Prostate gland (tissue), 2 donors: ENCODE data around the gene BRSK2. TPM values are rescaled to one million over a fixed set of nuclear protein-coding genes. Genes with fewer than 3 reads are reported as not detected.
"Not testable (repeated sequence)": the region's sequence is repeated elsewhere in the genome, so short reads cannot be mapped to it uniquely, and the experiment has no call there.

Source experiments
- DNase-seq: peaks from one replicate; pipeline ENCODE4 v3.0.0-alpha.2; 2019; ENCODE audit warnings: low spot score
- H3K27ac ChIP-seq, 2 donors: fragments of 200-600 bp; sonication (generic); 2 replicates each; pipeline ENCODE4 v1.5.1; 2017 to 2019
- H3K27me3 ChIP-seq: fragments of 200-600 bp; sonication (generic); replicated peaks from 2 replicates; pipeline ENCODE4 v1.5.1; 2019; ENCODE audit not compliant: insufficient read depth
- H3K36me3 ChIP-seq, 2 donors: fragments of 200-600 bp; sonication (generic); 1 replicate in 1 of 2; 2 replicates in 1 of 2; pipeline versions ENCODE4 v1.5.1 to v1.8.1; 2017 to 2019
- H3K4me1 ChIP-seq: fragments of 200-600 bp; sonication (generic); replicated peaks from 2 replicates; pipeline ENCODE4 v1.5.1; 2019
- H3K4me3 ChIP-seq, 2 donors: fragments of 200-600 bp; sonication (generic); 2 replicates each; pipeline ENCODE4 v1.5.1; 2017 to 2019
- H3K9me3 ChIP-seq: fragments of 200-600 bp; sonication (generic); 2 replicates; pipeline ENCODE4 v1.5.1; 2017
- CTCF ChIP-seq, 4 experiments: fragments of 200-600 bp in 2 of 4; fragments of 450-650 bp in 2 of 4; sonication (generic) in 2 of 4; IDR thresholded peaks; 1 replicate in 3 of 4; 2 replicates in 1 of 4; pipeline ENCODE4 v1.5.1; 2016 to 2019; ENCODE audit warnings: antibody characterized with exemption in 4 of 4, mild to moderate bottlenecking in 2 of 4, moderate library complexity in 2 of 4
- POLR2A ChIP-seq: fragments of 450-650 bp; IDR thresholded peaks from one replicate; pipeline ENCODE4 v1.6.1; 2016; ENCODE audit warnings: antibody characterized with exemption, mild to moderate bottlenecking
- POLR2AphosphoS5 ChIP-seq: sonication (generic); formaldehyde crosslinking; IDR thresholded peaks from one replicate; pipeline ENCODE4 v1.6.1; 2017; ENCODE audit warnings: antibody characterized with exemption
- WGBS: methylation state at CpG from one replicate; pipeline ENCODE4 v1.1.5; 2018; 5-methylcytosine and 5-hydroxymethylcytosine counted together
- intact Hi-C: fragments of 100-400 bp; cut with DNase I; formaldehyde crosslinking; loops from one replicate; pipeline ENCODE4 v1.14.2; 2022
- total RNA-seq, 2 donors: library from RNA; depleted of rRNA; stranded (reverse); fragments of >200 nt; gene quantifications; one replicate each; pipeline ENCODE4 v1.1.0, GENCODE V29; 2016

Gene BRSK2
- total RNA-seq, 2 donors from 2014 or later: 0.96 to 29.7 TPM

GRCh38 chr11:1428762-1429316 is 39.1 kb downstream of the BRSK2 start:
- H3K27me3 ChIP-seq: no peaks in the 10 kb centered on the region
- WGBS: 94% methylated on average over 22 of the region's 22 CpGs

GRCh38 chr11:1433568-1433967 is 43.8 kb downstream of the BRSK2 start:
- intact Hi-C loops: no loop called here
- DNase-seq: no peak
- H3K9me3 ChIP-seq: no peaks in the 10 kb centered on the region
- H3K36me3 ChIP-seq: no peaks in the 10 kb centered on the region
- WGBS: 70% methylated on average over 15 of the region's 15 CpGs
- H3K4me3 ChIP-seq: no peak overlapping the region
- TF ChIP-seq CTCF (IDR thresholded peaks at IDR 0.05) (no peak), POLR2A (no peak), POLR2AphosphoS5 (no peak)
- H3K4me1 ChIP-seq: no peaks in the 10 kb centered on the region
- H3K27ac ChIP-seq: no peak overlapping the region
- H3K27me3 ChIP-seq: no peaks in the 10 kb centered on the region

More at GRCh38 chr11:1428762-1429316, 39.1 kb downstream of the BRSK2 start:
- no peak for DNase-seq
- Histone ChIP-seq H3K36me3 (no peaks in the 10 kb centered on the region), H3K4me1 (no peaks in the 10 kb centered on the region), H3K27ac (no peak overlapping the region), H3K9me3 (no peaks in the 10 kb centered on the region), H3K4me3 (no peak overlapping the region)
- intact Hi-C loops: no loop called here
- TF ChIP-seq POLR2A (no peak), CTCF (IDR thresholded peaks at IDR 0.05) (no peak), POLR2AphosphoS5 (no peak)

- WGBS: 60% methylated on average over 29 of the region's 29 CpGs
- H3K9me3 ChIP-seq: no peaks in the 10 kb centered on the region
- H3K4me1 ChIP-seq: no peaks in the 10 kb centered on the region
- H3K36me3 ChIP-seq: no peaks in the 10 kb centered on the region
- no peak overlapping the region for H3K4me3 ChIP-seq
- DNase-seq: no peak
- intact Hi-C loops: no loop called here
- TF ChIP-seq POLR2A (no peak), CTCF (IDR thresholded peaks at IDR 0.05) (no peak), POLR2AphosphoS5 (no peak)
- H3K27ac ChIP-seq: no peak overlapping the region
- H3K27me3 ChIP-seq: no peaks in the 10 kb centered on the region
Measured at GRCh38 chr11:1433977-1434640, 44.4 kb downstream of the BRSK2 start.

GRCh38 chr11:1435479-1435819 is 45.7 kb downstream of the BRSK2 start:
- intact Hi-C loops: not testable (repeated sequence)

GRCh38 chr11:1435820-1436467 is 46.2 kb downstream of the BRSK2 start:
- H3K9me3 ChIP-seq: no peaks in the 10 kb centered on the region
- no peaks in the 10 kb centered on the region for H3K4me1 ChIP-seq
- TF ChIP-seq POLR2AphosphoS5 (no peak), POLR2A (no peak), CTCF (IDR thresholded peaks at IDR 0.05) (no peak)
- H3K36me3 ChIP-seq: no peaks in the 10 kb centered on the region
- no peak overlapping the region for H3K27ac ChIP-seq
- H3K27me3 ChIP-seq: no peaks in the 10 kb centered on the region
- H3K4me3 ChIP-seq: no peak overlapping the region
- DNase-seq: no peak
- intact Hi-C loops: no loop called here
- WGBS: 8% methylated on average over 8 of the region's 29 CpGs

More at GRCh38 chr11:1435479-1435819, 45.7 kb downstream of the BRSK2 start:
- 89% methylated on average over 16 of the region's 20 CpGs for WGBS
- DNase-seq, H3K27me3 ChIP-seq, H3K27ac ChIP-seq, H3K4me1 ChIP-seq, H3K4me3 ChIP-seq, H3K36me3 ChIP-seq, H3K9me3 ChIP-seq: not testable (repeated sequence)
